NCI-H510A treated with DMSO at 0.1 percent for 48 hours (cell line): ENCODE results near the gene SREBF1.

Experiments used
- DNase-seq: peaks from one replicate; lab custom pipeline; 2025; lab: John Stamatoyannopoulos, UW

The SREBF1 gene

GRCh38 chr17:17781591-17782496 is 54.9 kb downstream of the SREBF1 start:
- DNase-seq = peak; percentile 73

DNA sequence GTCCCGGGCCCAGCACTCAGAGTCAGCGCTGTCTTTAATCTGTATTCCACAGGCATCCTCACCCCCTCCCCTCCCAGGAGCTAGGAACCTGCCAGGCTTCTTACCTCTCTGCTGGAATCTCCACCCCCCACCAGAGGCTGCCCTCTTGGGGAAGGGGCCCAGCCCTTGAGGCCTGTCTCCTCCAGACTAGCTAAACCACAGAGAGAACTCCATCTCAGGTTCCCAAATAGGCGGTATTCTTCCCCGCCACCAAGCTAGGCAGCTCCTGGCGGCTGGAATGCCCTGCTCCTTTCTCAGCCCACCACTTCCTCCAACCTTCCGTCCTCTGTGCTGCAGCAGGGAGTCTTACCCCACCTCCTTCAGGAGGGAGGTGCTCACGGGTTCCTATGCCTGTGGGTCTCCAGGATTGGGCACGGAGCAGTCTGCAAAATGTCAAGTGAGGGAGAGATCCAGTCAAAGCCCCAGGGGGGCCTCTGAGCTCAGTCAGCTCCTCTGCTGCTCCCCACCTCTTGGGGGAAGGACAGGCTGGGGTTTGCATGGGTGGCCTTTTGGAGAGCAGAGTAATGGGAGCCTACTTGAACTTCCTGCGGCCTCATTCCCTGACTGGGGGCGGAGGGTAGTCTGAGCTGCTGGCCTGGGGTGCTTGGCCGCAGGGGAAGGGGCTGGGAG is 55.7 kb downstream of the SREBF1 start:
- peak; percentile 61 for DNase-seq

DNA sequence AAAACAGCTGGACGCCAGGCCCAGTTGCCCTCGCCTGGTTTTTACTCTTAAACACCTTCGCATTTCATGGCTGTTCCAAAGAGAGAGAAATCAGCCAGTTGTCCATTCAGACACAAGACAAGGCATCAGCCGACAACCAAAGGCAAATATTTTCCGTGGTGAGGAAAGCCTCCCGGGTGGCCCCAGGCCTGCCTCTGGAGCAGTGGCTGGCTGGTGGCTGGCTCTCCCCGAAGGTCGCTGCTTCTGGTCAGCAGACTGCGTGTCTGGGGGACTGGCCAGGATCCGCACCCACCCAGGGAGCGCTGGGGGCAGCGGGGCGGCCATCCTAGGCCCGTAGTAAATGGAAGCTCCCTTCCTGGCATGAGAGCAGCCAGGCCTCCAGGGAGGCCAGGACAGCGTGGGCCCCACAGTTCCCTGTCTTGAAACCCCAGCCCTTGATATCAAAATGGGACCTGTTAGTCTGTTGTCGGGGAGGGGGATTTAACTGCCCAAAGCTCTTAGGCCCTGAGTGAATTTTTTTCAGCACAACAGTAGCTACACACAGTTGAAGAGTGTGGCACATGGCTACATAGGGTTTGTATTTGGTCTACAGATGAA is 57.7 kb downstream of the SREBF1 start:
- DNase-seq = no peak

- DNase-seq = no peak
These were observed 58.3 kb downstream of the SREBF1 start for GRCh38 chr17:17778308-17779014.

GRCh38 chr17:17776889-17777288 is 59.9 kb downstream of the SREBF1 start:
- DNase-seq = no peak

DNA sequence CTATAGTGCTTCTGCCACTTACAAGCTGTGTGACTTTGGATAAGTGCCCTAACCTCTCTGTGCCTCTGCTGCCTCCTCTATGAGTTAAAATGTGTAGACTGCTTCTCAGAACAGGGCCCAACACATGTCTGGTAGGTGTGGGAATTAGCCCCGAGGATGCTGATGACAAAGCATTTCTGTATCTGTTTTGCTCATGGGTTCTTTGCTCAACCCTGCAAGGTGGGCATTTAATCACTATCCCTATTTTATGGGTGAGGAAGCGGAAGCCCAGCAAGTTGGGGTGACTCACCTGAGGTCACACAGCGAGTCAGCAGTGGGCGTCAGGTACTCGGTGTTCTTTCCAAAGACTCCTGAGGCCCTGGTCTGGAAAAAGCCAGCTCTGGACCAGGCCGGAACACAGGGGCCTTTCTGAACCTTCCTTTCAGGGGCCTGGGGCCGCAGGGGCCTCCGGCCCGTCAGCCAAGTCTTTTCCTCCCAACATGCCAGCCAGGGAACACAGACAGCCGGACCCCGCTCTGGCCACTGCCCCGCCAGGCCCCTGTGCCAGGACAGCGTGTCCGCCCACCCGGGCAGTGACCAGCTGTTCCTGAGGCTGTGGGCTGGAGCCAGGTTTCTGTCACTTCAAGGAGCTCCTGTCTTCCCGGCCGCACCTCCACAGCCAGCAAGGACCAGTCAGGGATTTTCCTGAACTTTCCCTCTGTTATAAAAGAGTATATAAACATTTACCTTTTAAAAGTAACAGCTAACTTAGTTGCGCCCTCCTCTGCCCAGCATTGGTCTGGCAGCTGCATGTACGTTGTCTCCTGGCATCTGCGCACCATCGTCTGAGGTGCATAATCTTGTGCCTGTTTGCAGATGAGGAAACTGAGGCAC is 62.5 kb downstream of the SREBF1 start:
- DNase-seq = no peak

- no peak for DNase-seq
These were observed 64.6 kb downstream of the SREBF1 start for GRCh38 chr17:17772231-17772630.

DNA sequence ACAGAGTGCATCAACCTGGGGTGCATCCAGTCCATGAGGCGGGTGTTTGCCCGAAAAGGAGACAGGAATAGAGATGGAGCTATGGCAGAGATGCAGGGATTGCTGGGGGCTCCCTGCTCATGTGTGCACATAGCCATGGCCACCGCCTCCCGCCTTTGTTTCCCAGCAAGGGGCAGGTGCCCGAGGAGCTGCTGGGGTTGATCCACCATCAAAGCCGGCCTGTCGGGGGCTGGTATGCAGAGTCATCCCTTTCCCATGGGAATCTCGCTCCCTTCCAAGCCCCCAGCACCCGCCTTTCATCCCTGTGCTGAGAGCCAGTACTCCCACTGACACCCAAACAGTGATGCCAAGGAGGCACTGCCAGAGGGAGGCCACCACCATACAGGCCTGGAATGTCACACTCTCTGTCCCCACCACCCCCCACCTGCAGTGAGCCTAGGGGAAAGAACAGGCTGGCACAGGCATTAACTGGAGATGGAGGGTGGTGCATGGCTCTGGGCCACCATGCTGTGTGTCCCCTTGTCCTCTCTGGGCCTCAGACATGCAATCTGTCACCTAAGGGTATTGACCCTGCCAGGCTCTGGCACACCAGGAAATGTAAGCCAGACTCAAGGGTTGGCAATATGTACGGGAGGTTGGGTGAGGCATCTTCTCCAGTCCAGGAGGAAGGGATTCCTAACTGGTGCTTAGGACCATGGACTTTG is 65.1 kb downstream of the SREBF1 start:
- DNase-seq = no peak

DNA sequence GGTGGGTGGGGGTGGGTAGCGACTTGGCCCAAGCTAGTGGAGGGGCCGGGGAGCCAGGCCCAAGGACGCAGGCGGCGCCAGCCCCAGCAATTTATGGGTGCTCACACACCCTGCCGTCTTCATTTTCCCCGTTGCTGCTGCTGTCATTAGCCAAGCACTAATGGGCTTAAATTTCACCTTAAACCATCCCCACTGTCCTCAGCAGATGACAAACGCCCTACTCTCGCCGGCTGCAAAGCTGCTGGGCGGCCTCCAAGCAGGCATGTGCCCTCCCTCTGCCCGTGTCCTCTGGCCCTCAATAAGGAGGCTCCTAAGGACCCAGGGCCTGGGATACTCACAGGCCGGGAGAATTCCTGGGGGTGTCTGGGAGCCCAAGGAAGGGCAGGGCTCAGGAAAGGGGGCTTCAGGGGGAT is 66.1 kb downstream of the SREBF1 start:
- no peak for DNase-seq

- no peak for DNase-seq
These were observed 66.7 kb downstream of the SREBF1 start for GRCh38 chr17:17769869-17770631.

DNA sequence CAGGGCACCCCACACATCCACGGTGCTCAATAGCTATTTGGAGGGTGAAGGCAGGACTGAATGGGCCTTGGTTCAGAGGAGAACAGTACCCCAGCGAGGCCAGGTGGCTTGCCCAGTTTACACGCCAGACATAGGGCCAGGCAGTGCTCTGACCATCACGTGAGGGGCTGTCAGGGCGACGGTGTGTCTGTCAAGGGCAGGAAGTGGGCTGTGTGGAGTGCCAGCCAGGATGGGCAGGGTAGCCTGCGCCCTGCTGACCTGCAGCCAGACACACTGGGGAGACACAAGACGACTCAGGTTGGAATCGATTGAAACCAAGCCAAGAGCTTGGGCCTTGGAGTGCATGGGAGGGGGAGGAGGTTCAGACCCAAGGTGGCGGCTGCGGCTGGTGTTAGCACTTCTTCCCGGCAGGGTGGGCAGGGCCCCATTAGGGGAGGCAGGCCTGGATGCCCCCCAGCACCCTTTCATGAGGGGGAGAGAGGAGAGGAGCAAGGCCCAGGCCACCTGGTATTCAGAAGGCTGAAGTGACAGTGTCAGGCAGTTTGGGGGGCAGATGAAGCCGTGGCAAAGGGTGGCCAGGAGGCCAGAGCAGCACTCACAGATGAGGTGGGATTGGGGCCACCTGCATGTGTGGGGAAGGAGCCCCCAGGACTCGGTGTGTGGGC is 68.2 kb downstream of the SREBF1 start:
- DNase-seq = no peak

GRCh38 chr17:17767887-17768418 is 68.8 kb downstream of the SREBF1 start:
- no peak for DNase-seq

GRCh38 chr17:17767154-17767869 is 69.5 kb downstream of the SREBF1 start:
- no peak for DNase-seq

- DNase-seq = no peak
These were observed 70.1 kb downstream of the SREBF1 start for GRCh38 chr17:17766744-17767120.

GRCh38 chr17:17766077-17766743 is 70.6 kb downstream of the SREBF1 start:
- DNase-seq = peak; percentile 42

DNA sequence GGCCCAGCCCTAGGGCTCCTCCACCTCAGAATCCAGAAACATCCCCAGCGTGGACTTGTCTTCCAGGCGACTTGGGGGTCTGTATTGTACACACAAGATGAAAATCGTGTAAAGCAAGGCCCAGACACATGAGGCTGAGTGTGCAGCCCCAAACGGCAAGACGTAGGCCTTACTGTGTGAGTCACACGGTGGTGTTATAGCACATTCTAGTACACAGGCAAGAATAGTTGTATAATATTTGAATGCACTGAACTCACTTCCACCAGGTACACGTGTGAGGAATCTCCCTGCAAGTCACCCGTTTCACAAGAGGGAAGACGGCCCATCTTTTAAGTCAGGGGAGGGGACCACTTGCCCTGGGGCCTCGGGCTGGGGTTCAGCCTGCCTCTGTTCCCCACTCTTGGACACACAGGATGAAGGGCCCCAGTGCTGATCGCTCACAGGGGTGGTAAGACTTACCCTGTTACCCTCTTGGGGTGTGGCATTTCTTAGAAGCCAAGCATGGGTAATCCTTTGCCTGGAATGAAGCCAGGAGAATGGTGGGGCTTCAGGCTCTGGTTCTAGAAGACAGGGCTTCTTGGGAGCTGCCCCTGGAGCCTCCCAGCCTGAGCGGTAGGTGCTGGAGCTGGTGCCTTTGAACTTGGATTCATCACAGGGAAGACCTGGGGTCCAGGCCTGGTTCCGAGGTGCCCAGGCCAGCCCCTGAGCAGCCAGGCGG is 71.3 kb downstream of the SREBF1 start:
- DNase-seq = no peak

- no peak for DNase-seq
These were observed 73.1 kb downstream of the SREBF1 start for GRCh38 chr17:17763734-17764133.
